GM23338 (cell line): ENCODE results near the gene RAP1GAP.

Source experiments
- EZH2 ChIP-seq: fragments of 200-600 bp; sonication (generic); IDR thresholded peaks from one replicate; pipeline ENCODE4 v1.8.0; 2017; ENCODE audit warnings: antibody characterized with exemption, mild to moderate bottlenecking, low read depth; ENCODE audit not compliant: unreplicated experiment
- EZH2phosphoT487 ChIP-seq: fragments of 200-600 bp; sonication (generic); IDR thresholded peaks from one replicate; pipeline ENCODE4 v1.8.1; 2018; ENCODE audit warnings: antibody characterized with exemption; ENCODE audit not compliant: unreplicated experiment
- JUNB ChIP-seq: IDR thresholded peaks from one replicate; pipeline ENCODE4 v1.6.1; 2016; ENCODE audit warnings: antibody characterized with exemption; ENCODE audit not compliant: unreplicated experiment
- NANOG ChIP-seq: IDR thresholded peaks from 2 replicates; pipeline ENCODE4 v1.6.1; 2016; ENCODE audit warnings: antibody characterized with exemption, borderline replicate concordance
- POLR2AphosphoS5 ChIP-seq: IDR thresholded peaks from 2 replicates; pipeline ENCODE4 v1.6.1; 2016; ENCODE audit warnings: antibody characterized with exemption, low read depth
- STAT1 ChIP-seq: IDR thresholded peaks from one replicate; pipeline ENCODE4 v1.6.1; 2016; ENCODE audit warnings: antibody characterized with exemption; ENCODE audit not compliant: unreplicated experiment
- ZNF114 ChIP-seq: fragments of 250-450 bp; sonication (Bioruptor Pico); IDR thresholded peaks from 2 replicates; pipeline ENCODE4 v1.5.0; 2020; ENCODE audit warnings: mild to moderate bottlenecking, moderate library complexity
- ZNF331 ChIP-seq: fragments of 250-450 bp; sonication (Bioruptor Pico); IDR thresholded peaks from 2 replicates; pipeline ENCODE4 v1.5.0; 2020; ENCODE audit warnings: low read depth, mild to moderate bottlenecking, moderate library complexity
- TF ChIP-seq, protein P1 (sequence below), 2 experiments: fragments of 200-600 bp in 1 of 2; sonication (generic) in 1 of 2; conservative IDR thresholded peaks; 2 replicates each; pipeline versions ENCODE4 v1.5.1 to v1.6.1; 2016 to 2017; ENCODE audit warnings: antibody characterized with exemption in 2 of 2, low read depth in 2 of 2, mild to moderate bottlenecking in 2 of 2, moderate library complexity in 1 of 2
- TF ChIP-seq, protein P2 (sequence below): IDR thresholded peaks from one replicate; pipeline ENCODE4 v1.6.1; 2018; ENCODE audit warnings: antibody characterized with exemption; ENCODE audit not compliant: unreplicated experiment

DNA sequence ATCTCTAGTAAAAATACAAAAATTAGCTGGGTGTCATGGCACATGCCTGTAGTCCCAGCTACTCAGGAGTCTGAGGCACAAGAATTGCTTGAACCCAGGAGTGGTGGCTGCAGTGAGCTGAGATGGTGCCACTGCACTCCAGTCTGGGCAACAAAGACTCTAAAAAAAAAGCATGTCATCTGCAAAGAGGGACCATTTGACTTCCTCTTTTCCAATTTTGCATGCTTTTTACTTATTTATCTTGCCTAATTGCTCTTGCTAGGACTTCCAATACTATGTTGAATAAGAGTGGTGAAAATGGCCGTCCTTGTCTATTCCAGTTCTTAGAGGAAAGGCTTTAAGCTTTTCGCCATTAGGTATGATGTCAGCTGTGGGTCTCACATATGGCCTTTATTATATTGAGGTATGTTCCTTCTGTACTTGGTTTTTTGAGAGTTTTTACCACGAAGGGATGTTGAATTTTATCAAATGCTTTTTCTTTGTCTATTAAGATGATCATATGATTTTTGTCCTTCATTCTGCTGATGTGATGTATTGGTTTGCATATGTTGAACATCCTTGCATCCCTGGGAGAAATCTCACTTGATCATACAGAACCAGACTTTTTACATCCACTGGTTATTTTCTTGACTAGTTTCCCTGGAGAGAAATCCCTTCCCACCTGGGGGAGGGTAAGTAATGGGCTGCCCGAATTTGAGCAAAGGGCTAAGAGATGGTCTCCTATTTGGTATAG lies 17.0 kb upstream of the RAP1GAP start:
- TF ChIP-seq, protein P1, sequence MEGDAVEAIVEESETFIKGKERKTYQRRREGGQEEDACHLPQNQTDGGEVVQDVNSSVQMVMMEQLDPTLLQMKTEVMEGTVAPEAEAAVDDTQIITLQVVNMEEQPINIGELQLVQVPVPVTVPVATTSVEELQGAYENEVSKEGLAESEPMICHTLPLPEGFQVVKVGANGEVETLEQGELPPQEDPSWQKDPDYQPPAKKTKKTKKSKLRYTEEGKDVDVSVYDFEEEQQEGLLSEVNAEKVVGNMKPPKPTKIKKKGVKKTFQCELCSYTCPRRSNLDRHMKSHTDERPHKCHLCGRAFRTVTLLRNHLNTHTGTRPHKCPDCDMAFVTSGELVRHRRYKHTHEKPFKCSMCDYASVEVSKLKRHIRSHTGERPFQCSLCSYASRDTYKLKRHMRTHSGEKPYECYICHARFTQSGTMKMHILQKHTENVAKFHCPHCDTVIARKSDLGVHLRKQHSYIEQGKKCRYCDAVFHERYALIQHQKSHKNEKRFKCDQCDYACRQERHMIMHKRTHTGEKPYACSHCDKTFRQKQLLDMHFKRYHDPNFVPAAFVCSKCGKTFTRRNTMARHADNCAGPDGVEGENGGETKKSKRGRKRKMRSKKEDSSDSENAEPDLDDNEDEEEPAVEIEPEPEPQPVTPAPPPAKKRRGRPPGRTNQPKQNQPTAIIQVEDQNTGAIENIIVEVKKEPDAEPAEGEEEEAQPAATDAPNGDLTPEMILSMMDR (conservative IDR thresholded peaks at IDR 0.05; ENCODE audit: low read depth in 2 of 2): no peak
- TF ChIP-seq, protein P2, sequence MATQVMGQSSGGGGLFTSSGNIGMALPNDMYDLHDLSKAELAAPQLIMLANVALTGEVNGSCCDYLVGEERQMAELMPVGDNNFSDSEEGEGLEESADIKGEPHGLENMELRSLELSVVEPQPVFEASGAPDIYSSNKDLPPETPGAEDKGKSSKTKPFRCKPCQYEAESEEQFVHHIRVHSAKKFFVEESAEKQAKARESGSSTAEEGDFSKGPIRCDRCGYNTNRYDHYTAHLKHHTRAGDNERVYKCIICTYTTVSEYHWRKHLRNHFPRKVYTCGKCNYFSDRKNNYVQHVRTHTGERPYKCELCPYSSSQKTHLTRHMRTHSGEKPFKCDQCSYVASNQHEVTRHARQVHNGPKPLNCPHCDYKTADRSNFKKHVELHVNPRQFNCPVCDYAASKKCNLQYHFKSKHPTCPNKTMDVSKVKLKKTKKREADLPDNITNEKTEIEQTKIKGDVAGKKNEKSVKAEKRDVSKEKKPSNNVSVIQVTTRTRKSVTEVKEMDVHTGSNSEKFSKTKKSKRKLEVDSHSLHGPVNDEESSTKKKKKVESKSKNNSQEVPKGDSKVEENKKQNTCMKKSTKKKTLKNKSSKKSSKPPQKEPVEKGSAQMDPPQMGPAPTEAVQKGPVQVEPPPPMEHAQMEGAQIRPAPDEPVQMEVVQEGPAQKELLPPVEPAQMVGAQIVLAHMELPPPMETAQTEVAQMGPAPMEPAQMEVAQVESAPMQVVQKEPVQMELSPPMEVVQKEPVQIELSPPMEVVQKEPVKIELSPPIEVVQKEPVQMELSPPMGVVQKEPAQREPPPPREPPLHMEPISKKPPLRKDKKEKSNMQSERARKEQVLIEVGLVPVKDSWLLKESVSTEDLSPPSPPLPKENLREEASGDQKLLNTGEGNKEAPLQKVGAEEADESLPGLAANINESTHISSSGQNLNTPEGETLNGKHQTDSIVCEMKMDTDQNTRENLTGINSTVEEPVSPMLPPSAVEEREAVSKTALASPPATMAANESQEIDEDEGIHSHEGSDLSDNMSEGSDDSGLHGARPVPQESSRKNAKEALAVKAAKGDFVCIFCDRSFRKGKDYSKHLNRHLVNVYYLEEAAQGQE: no peak
- TF ChIP-seq JUNB (no peak), EZH2 (no peak), POLR2AphosphoS5 (no peak), NANOG (no peak), EZH2phosphoT487 (no peak), STAT1 (no peak), ZNF114 (CRISPR knock-in tag) (no peak), ZNF331 (CRISPR knock-in tag) (no peak)
